ENCODE data around the gene SLC25A46. TPM values are rescaled to one million over a fixed set of nuclear protein-coding genes. Genes with fewer than 3 reads are reported as not detected.
A peak's percentile ranks its signal among the peaks of the same experiment; 100 is the strongest.
"Not testable (repeated sequence)": the region's sequence is repeated elsewhere in the genome, so short reads cannot be mapped to it uniquely, and the experiment has no call there.

The SLC25A46 gene
- total RNA-seq, 1 donor from 2014 or later = 61.5 TPM

DNA sequence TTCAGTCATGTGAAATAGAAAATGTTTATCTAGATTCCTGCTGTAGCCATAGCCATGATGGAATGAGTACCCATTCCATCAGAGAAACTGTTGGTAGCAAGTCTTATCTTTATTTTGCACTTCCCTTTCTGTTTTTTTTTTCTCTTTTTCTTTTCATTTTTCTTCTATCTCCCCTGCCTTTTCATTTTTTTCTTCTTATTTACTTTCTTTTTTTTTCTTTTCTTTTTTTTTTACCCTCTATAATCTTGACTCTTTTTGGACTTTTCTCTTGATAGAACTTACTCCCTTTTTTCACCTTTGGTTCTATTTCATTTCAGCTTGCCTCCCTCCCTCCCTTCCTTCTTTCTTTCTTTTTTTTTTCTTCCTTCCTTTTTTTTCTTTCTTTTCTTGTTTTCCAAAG is 15.4 kb downstream of the SLC25A46 start:
- DNase-seq (ENCODE audit: low read depth in 2 of 2) = no peak

DNA sequence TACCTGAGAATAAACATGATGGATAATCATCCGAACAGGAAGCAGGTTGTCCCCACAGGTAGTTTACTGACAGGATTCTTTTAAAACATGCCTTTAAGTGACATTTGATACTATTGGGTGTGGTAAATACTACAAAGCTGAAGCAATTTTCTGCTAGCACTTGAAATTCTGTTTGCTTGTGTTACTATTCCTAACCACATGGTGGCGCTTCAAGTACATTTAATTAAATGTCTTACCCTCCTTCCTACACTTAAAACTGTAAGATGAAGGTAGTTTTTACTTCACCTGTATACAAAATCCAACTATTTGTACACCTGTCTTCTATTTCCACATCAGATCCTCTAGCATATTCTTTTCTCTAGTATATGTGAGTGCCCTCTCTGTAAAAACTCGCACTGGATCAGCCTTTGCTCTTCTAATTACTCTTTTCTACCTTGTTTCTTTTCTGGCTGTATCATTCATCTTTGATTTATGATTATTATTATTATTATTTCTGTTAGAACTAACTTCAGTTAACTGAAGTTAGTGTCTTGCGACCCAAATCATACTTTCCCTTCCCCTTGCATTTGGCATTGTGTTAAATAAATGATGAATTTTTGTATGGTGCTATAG is 18.4 kb downstream of the SLC25A46 start:
- peak; percentile 27 to 54 for DNase-seq (ENCODE audit: low read depth in 2 of 2)

- DNase-seq (ENCODE audit: low read depth in 2 of 2) = no peak
Measured at GRCh38 chr5:110760158-110760557, 21.4 kb downstream of the SLC25A46 start.

DNA sequence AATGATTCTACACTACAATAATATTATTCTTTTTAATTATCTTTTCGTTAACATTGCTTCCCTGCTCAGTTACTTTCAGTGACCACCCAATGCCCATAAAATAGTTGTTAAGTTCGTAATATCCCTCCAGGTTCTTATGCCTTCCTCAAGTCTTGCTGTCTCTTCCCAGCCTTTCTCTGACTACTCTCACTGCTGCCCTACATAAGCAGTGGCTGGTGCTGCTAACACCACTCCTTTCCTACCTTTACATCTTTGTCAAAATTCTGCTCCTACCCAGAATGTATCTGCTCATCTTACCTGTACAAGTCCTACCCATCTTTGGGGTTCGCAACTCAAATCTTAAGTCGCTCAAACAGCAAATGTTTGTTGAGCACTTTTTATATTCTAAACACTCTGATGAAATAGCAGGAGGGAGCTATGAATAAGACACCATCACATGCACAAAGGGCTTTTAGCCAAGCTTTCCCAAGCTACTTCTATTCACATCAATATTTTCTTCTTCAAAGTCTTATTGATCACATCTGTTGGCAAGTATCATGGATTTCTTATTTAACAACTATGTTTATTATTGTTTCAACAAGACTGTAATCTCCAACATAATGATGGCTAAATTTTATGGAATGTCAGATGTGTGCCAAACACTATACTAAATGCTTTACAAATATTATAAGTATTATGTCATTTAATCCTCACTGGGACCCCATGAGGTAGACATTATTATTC is 29.5 kb downstream of the SLC25A46 start:
- no peak for DNase-seq (ENCODE audit: low read depth in 2 of 2)

DNA sequence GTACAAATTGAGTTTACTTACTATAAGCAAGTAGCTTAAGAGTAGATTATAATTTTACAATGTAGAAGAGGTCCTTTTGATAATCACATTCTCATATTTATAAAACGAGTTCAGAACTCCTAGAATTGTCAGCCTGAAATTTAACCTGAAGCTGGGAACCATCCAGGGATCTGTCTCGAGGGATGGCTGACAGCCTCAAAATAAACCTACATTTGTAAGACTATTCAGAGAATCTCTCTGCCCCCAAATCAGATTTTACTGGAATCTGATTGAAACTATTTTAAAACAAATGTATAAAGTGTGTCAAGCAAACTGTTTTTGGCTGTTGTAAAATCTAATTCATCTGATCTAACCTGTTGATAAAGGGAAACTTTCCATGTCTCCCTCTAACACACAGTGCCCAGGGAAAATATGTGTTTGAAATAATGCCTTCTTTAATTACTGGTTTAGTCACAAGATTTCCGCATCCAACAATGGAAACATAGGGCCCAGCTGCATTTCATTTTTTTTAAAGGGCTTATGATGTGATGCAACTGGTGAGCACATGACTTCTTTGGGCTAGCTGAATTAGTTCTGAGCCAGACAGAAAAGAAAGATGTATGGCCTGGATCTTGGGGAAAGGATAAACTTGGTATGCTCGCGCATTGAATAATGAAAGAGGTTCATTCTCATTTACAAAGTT is 30.3 kb downstream of the SLC25A46 start:
- peak in 1 of 2 donors; percentile 47 for DNase-seq (ENCODE audit: low read depth in 2 of 2)

DNA sequence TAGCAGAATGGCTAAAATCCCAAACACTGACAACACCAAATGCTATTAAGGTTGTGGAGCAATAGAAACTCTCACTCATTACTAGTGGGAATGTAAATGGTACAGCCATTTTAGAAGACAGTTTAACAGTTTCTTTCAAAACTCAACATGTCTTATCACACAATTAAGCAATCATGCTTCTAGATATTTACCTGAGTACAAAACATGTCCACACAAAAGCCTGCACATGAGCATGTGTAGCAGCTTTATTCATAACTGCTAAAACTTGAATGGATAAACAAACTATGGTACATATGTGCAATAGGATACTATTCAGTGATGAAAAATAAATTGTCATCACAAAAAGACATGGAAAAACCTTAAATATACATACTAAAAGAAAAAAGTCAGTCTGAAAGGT is 31.5 kb downstream of the SLC25A46 start:
- no peak for DNase-seq (ENCODE audit: low read depth in 2 of 2)

GRCh38 chr5:110784901-110785300 is 46.1 kb downstream of the SLC25A46 start:
- DNase-seq (ENCODE audit: low read depth in 2 of 2) = no peak

GRCh38 chr5:110785356-110785755 is 46.5 kb downstream of the SLC25A46 start:
- DNase-seq (ENCODE audit: low read depth in 2 of 2) = no peak

DNA sequence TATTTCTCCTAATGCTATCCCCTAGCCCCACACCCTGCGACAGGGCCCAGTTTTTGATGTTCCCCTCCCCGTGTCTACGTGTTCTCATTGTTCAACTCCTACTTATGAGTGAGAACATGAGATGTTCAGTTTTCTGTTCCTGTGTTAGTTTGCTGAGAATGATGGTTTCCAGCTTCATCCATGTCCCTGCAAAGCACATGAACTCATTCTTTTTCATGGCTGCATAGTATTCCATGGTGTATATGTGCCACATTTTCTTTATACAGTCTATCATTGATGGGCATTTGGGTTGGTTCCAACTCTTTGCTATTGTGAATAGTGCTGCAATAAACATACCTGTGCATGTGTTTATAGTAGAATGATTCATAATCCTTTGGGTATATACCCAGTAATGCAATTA is 49.2 kb downstream of the SLC25A46 start:
- DNase-seq (ENCODE audit: low read depth in 2 of 2) = not testable (repeated sequence)

- peak in 1 of 2 donors; percentile 6 for DNase-seq (ENCODE audit: low read depth in 2 of 2)
Measured at GRCh38 chr5:110790673-110791072, 51.9 kb downstream of the SLC25A46 start.

GRCh38 chr5:110802998-110803397 is 64.2 kb downstream of the SLC25A46 start:
- DNase-seq (ENCODE audit: low read depth in 2 of 2) = no peak

DNA sequence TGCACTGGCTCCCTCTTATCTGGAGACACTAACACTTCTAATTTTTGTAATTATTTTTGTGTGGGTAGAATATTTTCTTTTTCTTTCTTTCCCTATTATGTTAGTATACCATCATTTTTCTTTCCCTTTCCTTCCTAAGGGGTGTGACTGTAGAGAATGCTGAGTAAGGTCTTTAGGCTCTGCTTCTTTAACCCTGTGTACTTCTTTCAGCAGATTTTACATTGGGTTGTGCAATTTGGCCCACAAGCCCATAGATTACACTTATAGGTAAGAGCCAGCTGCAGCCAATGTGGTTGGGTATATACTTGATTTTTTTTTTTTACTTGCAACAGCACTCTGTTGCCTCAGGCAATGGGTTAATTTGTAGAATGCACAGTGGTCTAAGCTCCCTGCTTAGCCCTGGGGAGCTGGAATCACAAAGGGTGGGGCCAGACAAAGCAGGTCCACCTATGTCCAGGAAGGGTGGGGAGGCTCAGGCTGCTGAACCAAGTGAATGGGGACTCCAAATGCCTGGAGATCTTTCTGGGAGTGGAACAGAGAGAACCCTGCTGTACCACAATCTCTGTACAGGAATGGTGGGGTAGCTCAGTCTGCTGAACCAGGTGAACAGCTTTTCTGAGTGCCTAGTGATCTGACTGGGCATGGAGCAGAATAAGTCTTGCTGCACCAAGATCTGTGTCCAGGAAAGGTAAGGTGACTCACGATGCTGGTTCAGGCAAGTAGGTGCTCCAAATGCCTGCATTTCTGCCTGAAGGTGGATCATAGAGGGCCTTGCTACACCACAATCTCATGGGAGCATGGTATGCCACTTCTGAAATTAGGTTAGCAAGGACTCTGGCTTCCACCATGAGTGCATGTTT is 64.9 kb downstream of the SLC25A46 start:
- DNase-seq (ENCODE audit: low read depth in 2 of 2) = no peak

GRCh38 chr5:110807169-110807568 is 68.4 kb downstream of the SLC25A46 start:
- no peak for DNase-seq (ENCODE audit: low read depth in 2 of 2)

DNA sequence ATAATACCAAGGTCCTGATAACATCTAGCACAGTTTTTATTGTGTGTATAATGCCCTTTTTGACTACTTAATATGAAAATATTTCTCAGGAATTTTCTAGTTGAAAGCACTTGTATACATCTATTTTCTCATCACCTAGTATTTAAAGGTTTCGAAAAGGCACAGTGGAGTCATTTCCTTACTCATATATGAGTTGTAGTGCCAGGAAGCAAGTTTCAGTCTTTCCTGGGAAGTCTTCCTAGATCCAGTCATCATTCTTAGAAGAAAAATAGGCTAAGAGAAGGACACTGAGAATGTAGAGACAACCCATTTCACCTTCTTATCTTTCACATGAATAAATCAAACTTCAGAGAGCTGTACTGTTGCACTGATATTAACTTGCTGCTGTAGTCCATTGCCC is 70.2 kb downstream of the SLC25A46 start:
- no peak for DNase-seq (ENCODE audit: low read depth in 2 of 2)

Other genes with a start within 250 kb of the SLC25A46 start
- 0.13 and 0.26 TPM in 2 replicates for gene TMEM232, start 12.3 kb upstream of the SLC25A46 start, total RNA-seq